ENCODE results near the gene DAZAP2.

DNA sequence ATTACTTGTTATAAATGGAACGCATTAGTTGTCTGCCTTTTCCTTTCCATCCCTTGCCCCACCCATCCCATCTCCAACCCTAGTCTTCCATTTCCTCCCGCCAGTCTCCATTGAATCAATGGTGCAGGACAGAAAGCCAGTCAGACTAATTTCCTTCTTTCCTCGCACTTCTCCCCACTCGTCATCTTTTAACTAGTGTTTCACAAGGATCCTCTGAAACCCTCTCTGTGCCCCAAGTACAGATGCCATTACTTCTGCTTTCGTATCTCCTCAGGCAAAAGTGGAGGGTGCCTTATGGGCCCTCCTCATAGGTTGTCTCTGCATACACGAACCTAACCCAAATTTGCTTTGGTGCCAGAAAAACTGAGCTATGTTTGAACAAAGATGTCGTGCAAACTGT, 4.2 kb downstream of the DAZAP2 start:
- TF ChIP-seq TP53 (CRISPR knock-in tag; conservative IDR thresholded peaks at IDR 0.05) (no peak), SIX1 (CRISPR knock-in tag; IDR thresholded peaks at IDR 0.05; ENCODE audit: borderline replicate concordance) (no peak), KLF15 (CRISPR knock-in tag; IDR thresholded peaks at IDR 0.05; ENCODE audit: borderline replicate concordance) (no peak), EZH2 (conservative IDR thresholded peaks at IDR 0.05; ENCODE audit: low read depth, low read length) (no peak), CREB1 (IDR thresholded peaks at IDR 0.05) (no peak), CREB1 (CRISPR knock-in tag; IDR thresholded peaks at IDR 0.05) (no peak), ZNF605 (CRISPR knock-in tag; IDR thresholded peaks at IDR 0.05) (no peak), ZNF441 (CRISPR knock-in tag; IDR thresholded peaks at IDR 0.05; ENCODE audit: borderline replicate concordance) (no peak), CENPX (CRISPR knock-in tag; IDR thresholded peaks at IDR 0.05) (no peak), ZNF562 (CRISPR knock-in tag; IDR thresholded peaks at IDR 0.05; ENCODE audit: borderline replicate concordance) (no peak), HNF4G (IDR thresholded peaks at IDR 0.05; ENCODE audit: borderline replicate concordance, low read depth, low read length) (no peak), HNF4G (CRISPR knock-in tag; IDR thresholded peaks at IDR 0.05; ENCODE audit: borderline replicate concordance, low read depth) (no peak), HNRNPLL (IDR thresholded peaks at IDR 0.05; ENCODE audit: low read depth, low read length, poor library complexity, severe bottlenecking) (no peak), ZNF761 (CRISPR knock-in tag; conservative IDR thresholded peaks at IDR 0.05) (no peak)
- TF ChIP-seq, protein P1, sequence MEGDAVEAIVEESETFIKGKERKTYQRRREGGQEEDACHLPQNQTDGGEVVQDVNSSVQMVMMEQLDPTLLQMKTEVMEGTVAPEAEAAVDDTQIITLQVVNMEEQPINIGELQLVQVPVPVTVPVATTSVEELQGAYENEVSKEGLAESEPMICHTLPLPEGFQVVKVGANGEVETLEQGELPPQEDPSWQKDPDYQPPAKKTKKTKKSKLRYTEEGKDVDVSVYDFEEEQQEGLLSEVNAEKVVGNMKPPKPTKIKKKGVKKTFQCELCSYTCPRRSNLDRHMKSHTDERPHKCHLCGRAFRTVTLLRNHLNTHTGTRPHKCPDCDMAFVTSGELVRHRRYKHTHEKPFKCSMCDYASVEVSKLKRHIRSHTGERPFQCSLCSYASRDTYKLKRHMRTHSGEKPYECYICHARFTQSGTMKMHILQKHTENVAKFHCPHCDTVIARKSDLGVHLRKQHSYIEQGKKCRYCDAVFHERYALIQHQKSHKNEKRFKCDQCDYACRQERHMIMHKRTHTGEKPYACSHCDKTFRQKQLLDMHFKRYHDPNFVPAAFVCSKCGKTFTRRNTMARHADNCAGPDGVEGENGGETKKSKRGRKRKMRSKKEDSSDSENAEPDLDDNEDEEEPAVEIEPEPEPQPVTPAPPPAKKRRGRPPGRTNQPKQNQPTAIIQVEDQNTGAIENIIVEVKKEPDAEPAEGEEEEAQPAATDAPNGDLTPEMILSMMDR (CRISPR knock-in tag; IDR thresholded peaks at IDR 0.05) = no peak
- TF ChIP-seq, protein P2, sequence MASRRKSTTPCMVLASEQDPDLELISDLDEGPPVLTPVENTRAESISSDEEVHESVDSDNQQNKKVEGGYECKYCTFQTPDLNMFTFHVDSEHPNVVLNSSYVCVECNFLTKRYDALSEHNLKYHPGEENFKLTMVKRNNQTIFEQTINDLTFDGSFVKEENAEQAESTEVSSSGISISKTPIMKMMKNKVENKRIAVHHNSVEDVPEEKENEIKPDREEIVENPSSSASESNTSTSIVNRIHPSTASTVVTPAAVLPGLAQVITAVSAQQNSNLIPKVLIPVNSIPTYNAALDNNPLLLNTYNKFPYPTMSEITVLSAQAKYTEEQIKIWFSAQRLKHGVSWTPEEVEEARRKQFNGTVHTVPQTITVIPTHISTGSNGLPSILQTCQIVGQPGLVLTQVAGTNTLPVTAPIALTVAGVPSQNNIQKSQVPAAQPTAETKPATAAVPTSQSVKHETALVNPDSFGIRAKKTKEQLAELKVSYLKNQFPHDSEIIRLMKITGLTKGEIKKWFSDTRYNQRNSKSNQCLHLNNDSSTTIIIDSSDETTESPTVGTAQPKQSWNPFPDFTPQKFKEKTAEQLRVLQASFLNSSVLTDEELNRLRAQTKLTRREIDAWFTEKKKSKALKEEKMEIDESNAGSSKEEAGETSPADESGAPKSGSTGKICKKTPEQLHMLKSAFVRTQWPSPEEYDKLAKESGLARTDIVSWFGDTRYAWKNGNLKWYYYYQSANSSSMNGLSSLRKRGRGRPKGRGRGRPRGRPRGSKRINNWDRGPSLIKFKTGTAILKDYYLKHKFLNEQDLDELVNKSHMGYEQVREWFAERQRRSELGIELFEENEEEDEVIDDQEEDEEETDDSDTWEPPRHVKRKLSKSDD (CRISPR knock-in tag; IDR thresholded peaks at IDR 0.05; ENCODE audit: low read depth) = no peak

All from HepG2 (cell line).